GM21447 (cell line): Measurements from ENCODE around the gene NOX4.
"Not testable (repeated sequence)": the region's sequence is repeated elsewhere in the genome, so short reads cannot be mapped to it uniquely, and the experiment has no call there.

Experiments used
- ATAC-seq: cut with Tn5 transposase; IDR thresholded peaks from one replicate; pipeline ENCODE4 v1.9.1; 2021; ENCODE audit not compliant: unreplicated experiment

The NOX4 gene

DNA sequence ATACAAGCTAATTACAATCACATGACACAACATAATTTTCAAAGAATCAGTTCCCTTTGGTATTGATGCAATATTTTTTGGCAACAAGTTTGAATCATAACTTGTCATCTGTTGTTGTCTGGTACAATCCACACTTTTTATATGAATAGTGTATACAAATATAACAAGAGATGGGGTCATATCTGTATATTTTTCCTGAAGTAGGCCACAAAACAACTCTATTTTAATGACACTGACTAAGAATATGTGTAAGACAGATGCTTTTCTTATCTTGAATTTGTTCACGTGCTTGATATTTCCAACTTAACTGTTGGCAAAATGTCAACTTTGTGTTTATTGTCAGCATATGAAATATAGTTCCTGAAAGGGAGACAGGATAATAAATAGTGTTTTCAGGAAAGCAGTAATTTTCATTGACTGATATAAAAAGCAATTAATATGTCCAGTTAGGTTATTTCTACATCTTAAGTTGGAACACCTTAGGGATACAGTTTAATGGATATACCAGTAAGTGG is 27.9 kb downstream of the NOX4 start:
- no peak for ATAC-seq

- ATAC-seq = no peak
Measured at GRCh38 chr11:89458716-89459115, 32.5 kb downstream of the NOX4 start.

- ATAC-seq = no peak
Measured at GRCh38 chr11:89457190-89457589, 34.0 kb downstream of the NOX4 start.

DNA sequence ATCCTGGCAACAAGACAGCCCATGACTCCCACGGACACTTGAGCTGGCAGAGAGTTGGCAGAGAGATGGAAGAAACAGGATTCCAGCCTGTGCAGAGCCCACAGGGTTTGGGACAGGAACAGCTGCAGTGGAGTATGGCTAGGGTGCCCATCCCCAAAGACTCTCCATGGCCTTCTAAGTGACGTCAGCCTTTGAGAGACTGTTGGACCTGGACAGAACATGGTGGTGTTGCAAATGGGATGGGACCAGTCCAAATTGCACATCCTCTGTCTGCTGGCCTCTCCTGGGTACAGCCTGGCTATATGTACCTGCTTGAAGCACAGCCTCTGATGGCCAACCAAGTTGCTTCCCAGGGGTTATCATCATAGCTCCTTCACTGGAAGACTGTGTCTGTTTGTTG is 34.5 kb downstream of the NOX4 start:
- ATAC-seq = no peak

DNA sequence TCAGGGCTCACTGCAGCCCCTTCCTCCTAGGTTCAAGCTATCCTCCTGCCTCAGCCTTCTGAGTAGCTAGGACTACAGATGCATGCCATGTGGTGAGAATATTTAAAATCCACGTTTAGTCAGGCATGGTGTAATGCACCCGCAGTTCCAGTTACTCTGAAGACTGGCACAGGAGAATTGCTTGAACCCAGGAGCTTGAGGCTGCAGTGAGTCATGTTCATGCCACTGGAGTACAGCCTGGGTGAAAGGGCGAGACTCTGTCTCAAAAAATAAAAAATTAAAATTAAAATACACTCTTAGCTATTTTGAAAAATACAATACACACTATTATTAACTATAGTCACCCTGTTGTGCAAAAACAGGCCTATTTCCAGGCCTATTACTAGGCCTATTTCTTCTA is 38.4 kb downstream of the NOX4 start:
- ATAC-seq = no peak

- ATAC-seq = no peak
Measured at GRCh38 chr11:89447845-89448244, 43.3 kb downstream of the NOX4 start.

DNA sequence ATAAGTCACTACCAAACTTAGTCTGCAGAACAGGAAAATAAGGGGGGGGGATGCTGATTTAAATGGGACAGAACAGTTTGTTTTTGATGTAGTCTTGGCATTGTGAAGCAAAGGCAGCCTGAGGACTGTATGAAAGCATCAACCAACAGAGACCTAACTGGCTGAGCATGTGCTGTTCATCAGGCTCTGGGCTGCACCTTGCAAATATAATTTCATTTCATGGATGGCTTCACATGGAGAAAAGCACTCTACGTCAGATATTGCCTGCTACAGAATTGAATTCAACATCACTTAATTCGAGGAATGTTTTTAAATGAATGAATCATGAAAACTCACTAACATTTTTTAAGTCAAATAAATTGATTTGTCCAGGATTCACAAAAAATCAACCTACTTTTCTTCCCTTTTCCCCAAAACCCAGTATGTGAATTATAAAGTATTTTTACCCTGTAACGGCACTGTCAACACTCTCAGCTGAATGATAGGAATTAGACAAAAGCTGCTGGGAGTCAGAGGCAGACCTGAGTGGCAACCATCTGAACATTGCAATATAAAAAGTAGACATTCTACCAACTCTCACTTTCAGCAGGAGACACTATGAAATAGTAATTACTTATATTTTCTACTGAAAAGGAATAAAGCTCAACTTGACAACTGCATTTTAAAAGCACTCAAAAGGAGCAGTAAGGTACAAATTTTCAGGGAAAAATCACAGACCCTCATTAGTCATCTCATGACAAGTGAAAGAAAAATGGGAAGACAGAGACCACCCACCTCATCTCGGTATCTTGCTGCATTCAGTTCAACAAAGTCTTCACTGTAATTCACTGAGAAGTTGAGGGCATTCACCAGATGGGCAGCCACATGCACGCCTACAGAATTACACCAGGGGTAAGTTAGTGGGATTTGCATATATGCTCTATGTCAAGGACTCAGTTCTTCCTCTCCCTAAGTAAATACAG is 47.5 kb downstream of the NOX4 start:
- no peak for ATAC-seq

DNA sequence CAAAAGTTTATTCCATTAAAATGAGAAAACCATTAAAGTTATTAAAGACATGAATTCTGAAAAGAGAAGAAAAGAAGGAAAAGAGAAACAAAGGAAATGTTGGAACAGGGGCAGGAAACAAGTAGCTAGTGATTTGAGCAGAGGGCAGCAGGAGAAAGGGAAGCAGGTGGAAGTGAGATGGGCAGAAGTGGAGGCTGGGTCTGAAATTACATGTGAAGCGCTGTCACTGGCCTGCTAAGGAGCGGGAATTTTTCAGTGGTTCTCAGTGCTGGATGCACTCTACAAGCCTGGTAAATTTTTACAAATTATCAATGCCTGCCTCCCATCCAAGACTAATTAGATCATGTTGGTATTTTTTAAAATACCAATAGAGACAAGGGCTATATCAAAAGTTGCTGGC is 48.4 kb downstream of the NOX4 start:
- no peak for ATAC-seq

DNA sequence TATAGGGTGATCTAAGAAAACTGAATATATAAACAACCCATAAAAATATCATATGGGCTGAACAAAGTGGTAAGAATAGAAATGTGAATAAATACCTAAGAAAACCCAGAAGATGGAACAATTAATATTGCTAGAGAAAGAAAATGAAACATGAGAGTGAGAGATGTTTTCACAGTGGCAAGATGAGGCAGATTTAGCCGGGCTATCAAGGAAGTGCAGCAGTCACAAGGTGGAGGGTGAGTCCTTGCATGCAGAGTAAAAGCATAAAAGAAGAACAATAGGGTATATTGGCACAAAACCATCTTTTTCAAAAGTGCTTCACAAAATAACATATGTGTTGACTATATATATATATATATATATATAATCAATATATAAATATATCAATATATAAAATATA is 49.6 kb downstream of the NOX4 start:
- ATAC-seq = no peak

DNA sequence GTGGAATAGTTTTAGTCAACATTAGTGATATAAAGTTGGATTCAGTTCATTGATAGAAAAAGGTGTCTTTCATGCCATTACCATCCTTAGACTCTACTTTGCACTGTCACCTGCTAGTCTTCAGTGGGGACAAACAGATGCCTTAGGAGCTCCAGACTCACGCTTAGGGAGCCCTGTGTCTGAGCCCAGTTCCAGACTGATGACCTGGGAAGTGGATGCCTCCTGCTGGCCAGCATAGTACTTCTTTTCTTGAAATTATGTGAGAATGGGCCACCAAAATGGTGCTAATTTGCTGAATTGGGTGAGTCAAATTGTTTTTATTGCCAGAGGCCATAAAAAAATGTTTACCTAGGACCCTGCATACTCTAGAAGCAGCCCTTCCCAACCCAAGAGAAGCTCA is 53.9 kb downstream of the NOX4 start:
- ATAC-seq = no peak

- ATAC-seq = no peak
Measured at GRCh38 chr11:89436071-89436470, 55.1 kb downstream of the NOX4 start.

GRCh38 chr11:89433278-89433677 is 57.9 kb downstream of the NOX4 start:
- no peak for ATAC-seq

GRCh38 chr11:89432182-89432581 is 59.0 kb downstream of the NOX4 start:
- not testable (repeated sequence) for ATAC-seq

DNA sequence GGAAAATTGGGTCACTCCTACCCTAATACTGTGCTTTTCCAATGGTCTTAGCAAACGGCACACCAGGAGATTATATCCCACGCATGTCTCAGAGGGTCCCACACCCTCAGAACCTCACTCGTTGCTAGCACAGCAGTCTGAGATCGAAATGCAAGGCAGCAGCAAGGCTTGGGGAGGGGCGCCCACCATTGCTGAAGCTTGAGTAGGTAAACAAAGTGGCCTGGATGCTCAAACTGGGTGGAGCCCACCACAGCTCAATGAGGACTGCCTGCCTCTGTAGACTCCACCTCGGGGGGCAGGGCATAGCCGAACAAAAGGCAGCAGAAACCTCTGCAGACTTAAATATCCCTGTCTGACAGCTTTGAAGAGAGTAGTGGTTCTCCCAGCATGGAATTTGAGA is 64.7 kb downstream of the NOX4 start:
- not testable (repeated sequence) for ATAC-seq

GRCh38 chr11:89421718-89422117 is 69.5 kb downstream of the NOX4 start:
- ATAC-seq = no peak

DNA sequence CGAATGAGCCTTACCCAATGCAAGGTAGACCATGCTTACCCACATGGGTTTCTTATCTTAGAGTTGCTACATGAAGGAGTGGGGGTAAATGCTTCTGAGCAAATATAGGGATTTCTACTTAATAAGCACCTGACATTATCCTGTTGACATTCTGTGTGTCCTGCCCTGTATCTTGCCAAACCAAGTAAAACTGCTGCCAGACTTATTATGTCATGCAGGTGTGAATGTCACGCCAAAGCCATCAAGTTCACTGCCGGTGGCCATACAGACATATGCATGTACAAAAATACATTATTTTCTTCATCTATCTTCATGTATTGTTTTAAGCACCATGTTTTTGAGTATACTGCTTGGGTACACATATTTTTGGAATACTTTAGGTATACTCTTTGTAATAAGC is 70.2 kb downstream of the NOX4 start:
- no peak for ATAC-seq

DNA sequence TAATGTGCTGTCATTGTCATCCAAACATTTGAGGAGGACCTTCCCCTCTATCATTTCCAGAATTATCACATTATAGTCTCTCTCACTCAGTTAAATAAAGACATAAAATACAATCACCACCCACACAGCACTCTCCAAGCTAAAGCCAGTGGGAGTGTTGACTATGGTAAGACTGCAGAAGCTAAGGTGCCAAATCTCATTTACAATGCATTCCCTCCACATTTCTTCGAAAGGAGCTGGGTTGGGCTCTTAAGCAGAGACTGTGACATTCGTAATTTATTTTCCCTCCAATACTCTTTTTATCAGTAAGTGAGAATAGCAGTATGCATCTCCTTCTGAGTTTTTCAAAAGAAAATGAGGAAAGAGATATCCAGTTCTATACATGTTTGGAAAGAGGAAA is 74.2 kb downstream of the NOX4 start:
- ATAC-seq = no peak

DNA sequence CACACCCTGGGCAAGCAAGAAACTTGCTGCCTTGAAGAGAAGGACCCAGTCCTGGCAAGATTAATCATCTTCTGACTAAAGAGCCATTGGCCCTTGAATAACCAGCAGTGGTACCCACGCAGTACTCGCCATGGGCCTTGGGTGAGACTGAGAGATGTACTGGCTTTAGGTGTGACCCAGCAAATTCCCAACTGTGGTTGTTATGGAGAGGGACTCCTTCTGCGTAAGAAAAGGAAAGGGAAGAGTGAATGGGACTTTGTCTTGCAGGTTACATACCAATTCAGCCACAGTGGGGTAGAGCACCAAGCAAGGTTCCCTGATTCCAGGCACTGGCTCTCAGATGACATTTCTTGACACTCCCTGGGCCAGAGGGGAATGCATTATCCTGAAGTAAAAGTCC is 80.1 kb downstream of the NOX4 start:
- ATAC-seq = not testable (repeated sequence)

DNA sequence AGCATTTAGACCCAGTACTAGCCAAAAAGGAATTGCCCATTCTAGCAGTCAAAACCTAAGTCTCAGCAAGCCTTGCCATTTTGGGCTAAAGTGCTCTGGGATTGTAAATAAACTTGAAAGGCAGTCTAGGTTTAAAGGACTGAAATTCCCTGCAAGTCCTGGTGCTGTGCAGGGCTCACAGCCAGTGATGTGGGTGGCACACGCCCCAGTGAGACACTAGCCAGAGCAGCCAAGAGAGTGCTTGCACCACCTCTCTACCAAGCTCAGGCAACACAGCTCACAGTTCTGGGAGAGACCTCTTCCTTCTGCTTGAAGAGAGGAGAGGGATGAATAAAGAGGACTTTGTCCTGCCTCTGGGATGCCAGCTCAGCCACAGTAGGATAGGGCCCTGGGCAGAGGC is 80.5 kb downstream of the NOX4 start:
- ATAC-seq = not testable (repeated sequence)

- ATAC-seq = not testable (repeated sequence)
Measured at GRCh38 chr11:89408441-89408840, 82.7 kb downstream of the NOX4 start.

DNA sequence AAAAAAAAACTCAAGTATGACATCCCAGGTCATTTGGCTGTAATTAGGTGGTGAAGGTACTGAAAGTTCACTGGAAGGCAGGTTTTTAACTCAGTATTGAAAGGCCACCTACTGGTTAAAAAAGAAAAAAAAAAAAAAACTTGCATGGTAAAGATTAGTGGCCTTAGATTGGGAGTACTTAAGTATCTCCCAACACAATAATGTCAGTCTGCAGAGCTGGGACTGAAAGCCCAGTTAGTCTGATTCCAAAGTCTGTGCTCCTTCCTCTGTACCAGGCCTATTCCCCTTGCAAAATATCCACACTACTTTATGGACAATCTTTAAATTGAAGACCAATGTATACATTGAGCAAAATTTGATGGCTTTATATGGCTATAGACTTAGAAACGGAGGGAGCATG is 85.5 kb downstream of the NOX4 start:
- ATAC-seq = no peak

- not testable (repeated sequence) for ATAC-seq
Measured at GRCh38 chr11:89391654-89392053, 99.5 kb downstream of the NOX4 start.

GRCh38 chr11:89387501-89387900 is 103.7 kb downstream of the NOX4 start:
- ATAC-seq = not testable (repeated sequence)
